ENCODE measurements around the gene NEURL2. TPM values are rescaled to one million over a fixed set of nuclear protein-coding genes. Genes with fewer than 3 reads are reported as not detected.
"Not testable (repeated sequence)": the region's sequence is repeated elsewhere in the genome, so short reads cannot be mapped to it uniquely, and the experiment has no call there.

The NEURL2 gene
- total and polyA plus RNA-seq, 4 donors, result 2.0 to 32.9 (median 8.4) TPM

DNA sequence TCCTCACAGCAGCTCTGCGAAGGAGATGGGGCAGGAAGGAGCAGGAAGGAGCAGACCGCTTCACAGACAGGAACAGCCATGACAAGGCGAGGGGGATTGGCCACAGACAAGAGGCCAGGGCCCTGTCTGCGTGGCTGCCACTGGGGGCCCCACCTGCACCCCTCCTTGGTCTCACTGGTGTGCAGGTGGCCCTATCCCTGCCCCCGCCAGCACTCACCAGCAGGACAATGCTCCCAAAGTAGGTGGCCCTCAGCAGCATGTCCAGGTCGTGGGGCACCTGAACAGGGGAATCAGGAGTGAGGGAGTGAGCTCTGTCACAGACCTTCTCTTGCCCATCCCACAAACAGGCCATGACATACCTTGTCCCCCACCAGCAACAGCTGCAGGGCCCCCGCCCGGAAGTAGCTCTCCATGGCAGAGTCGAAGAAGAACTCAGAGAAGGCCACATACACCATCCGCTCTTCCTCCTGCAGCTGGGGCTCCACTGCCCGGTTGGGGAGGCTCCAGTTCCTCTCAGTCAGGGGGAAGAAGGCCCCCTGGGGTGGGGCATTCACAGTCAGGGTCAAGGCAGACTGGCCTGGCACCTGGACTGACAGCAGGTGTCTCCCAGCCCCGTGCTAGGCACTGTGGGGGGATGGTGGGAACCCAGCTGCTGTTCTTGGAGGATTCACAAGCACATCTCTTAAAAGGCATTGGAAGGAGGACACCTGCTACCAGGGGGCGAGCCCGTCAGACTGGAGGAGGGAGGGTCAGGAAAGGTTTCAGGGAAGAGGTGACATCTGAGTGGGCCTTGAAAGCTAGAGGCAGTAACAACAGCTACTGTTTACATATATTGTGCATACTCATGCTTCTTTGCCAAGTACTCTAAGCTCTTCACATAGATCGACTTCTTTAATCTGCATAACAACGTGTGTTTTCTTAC, 13.8 kb upstream of the NEURL2 start:
- DNase-seq, result no peak
- Histone ChIP-seq H3K27ac (ENCODE audit: low read depth in 1 of 2, low read length in 2 of 2) (no peak overlapping the region), H3K27me3 (ENCODE audit: control insufficient read depth in 1 of 2, insufficient read depth in 2 of 2, low read length in 1 of 2) (no peaks in the 10 kb centered on the region), H3K4me3 (ENCODE audit: low read length in 2 of 2) (no peak overlapping the region), H3K9me3 (ENCODE audit: control insufficient read depth, low read length) (no peaks in the 10 kb centered on the region), H3K36me3 (ENCODE audit: control insufficient read depth in 1 of 2, insufficient read depth in 2 of 2, low read length in 1 of 2) (no peaks in the 10 kb centered on the region), H3K4me1 (ENCODE audit: control insufficient read depth in 1 of 2, insufficient read depth in 2 of 2, low read length in 2 of 2) (no peaks in the 10 kb centered on the region)
- intact Hi-C loops (cut with DNase I), result no loop called here
- 88 to 89% methylated on average over 16 of the region's 16 CpGs for WGBS, 2 donors
- no peak for ATAC-seq (ENCODE audit: low FRiP score)

DNA sequence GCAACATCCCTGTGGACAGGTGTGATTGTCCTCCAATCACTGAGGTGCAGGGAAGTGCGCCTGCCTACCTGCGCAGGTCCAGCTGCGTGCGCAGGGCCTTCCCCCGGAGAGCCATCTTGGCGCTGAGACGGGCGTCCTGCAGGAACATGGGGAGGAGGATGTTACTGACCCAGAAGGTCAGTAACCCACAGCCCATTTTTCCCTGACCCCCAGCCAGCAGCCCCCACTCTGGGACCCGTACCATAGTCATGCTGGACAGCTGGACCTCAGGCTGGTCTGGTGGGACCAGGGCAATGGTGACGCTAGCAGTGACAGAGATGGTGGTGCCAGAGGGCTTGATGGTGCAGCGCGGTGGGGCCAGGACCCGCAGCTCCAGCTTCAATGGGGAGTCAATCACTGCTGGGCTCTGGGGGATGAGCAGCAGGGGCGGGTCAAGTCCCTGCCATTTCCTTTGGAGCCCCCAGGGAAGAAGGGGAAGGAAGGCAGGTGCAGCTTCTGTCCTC, 11.2 kb upstream of the NEURL2 start:
- no peak overlapping the region for H3K4me3 ChIP-seq (ENCODE audit: low read length in 2 of 2)
- no peaks in the 10 kb centered on the region for H3K36me3 ChIP-seq (ENCODE audit: control insufficient read depth in 1 of 2, insufficient read depth in 2 of 2, low read length in 1 of 2)
- H3K4me1 ChIP-seq (ENCODE audit: control insufficient read depth in 1 of 2, insufficient read depth in 2 of 2, low read length in 2 of 2), result no peaks in the 10 kb centered on the region
- no peak for DNase-seq
- ATAC-seq (ENCODE audit: low FRiP score), result no peak
- H3K9me3 ChIP-seq (ENCODE audit: control insufficient read depth, low read length), result no peaks in the 10 kb centered on the region
- no peak overlapping the region for H3K27ac ChIP-seq (ENCODE audit: low read depth in 1 of 2, low read length in 2 of 2)
- intact Hi-C loops (cut with DNase I), result no loop called here
- H3K27me3 ChIP-seq (ENCODE audit: control insufficient read depth in 1 of 2, insufficient read depth in 2 of 2, low read length in 1 of 2), result no peaks in the 10 kb centered on the region
- 92 to 94% methylated on average over 14 of the region's 14 CpGs for WGBS, 2 donors

DNA sequence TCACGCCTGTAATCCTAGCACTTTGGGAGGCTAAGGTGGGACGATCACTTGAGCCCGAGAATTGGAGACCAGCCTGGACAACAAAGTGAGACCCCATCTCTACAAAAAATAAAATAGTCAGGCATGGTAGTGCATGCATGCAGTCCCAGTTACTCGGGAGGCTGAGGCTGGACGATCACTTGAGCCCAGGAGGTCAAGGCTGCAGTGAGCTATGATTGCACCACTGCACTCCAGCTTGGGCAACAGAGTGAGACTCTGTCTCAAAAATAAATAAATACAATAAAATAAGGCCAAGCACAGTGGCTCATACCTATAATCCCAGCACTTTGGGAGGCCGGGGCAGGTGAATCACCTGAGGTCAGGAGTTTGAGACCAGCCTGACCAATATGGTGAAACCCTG, 10.3 kb upstream of the NEURL2 start:
- H3K27ac ChIP-seq (ENCODE audit: low read depth in 1 of 2, low read length in 2 of 2); intact Hi-C loops (cut with DNase I); ATAC-seq (ENCODE audit: low FRiP score); H3K4me3 ChIP-seq (ENCODE audit: low read length in 2 of 2); DNase-seq; H3K4me1 ChIP-seq (ENCODE audit: control insufficient read depth in 1 of 2, insufficient read depth in 2 of 2, low read length in 2 of 2); H3K36me3 ChIP-seq (ENCODE audit: control insufficient read depth in 1 of 2, insufficient read depth in 2 of 2, low read length in 1 of 2); H3K27me3 ChIP-seq (ENCODE audit: control insufficient read depth in 1 of 2, insufficient read depth in 2 of 2, low read length in 1 of 2); H3K9me3 ChIP-seq (ENCODE audit: control insufficient read depth, low read length): not testable (repeated sequence)
- WGBS, 2 donors, result 84 to 93% methylated on average over 6 of the region's 6 CpGs

DNA sequence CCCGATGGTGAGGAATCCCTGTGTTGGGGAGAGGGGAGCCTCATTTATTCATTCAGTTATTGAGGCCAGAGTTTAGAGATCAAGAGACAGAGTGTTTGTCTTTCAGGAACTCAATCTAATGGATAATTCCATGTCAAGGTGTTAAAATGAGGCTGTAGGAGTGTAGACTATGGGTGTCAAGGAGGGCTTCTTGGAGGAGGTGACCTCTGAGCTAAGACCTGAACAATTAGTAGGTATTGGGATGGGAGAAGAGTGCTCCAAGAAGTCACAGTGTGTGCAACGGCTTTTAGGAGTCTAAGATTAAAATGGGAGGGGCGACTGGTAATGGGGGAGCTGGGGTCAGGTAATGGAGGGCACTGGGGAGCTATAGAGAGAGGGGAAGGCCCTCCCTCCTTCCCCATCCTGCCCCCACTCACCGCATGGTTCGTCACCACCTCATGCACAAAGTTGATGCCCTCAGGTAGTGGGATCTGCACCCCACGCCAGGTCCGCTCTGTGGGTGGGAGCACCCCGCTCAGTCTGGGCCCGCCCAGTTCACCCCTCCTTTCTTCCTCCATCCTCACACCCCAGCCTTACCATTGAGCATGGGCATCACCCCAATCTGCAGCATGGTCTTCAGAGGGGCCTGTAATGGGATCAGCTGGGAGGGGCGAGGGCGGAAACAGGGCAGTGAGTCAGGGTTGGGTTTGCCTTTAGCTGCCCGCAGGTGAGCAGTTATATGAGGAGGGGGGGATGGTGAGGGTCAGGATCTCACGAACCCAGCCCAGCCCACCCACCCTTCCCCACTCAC, 8.2 kb upstream of the NEURL2 start:
- Histone ChIP-seq H3K36me3 (ENCODE audit: control insufficient read depth in 1 of 2, insufficient read depth in 2 of 2, low read length in 1 of 2) (peaks cover 0 to 2% of the 10 kb centered on the region in 2 donors), H3K27ac (ENCODE audit: low read depth in 1 of 2, low read length in 2 of 2) (no peak overlapping the region), H3K4me3 (ENCODE audit: low read length in 2 of 2) (no peak overlapping the region), H3K9me3 (ENCODE audit: control insufficient read depth, low read length) (no peaks in the 10 kb centered on the region), H3K27me3 (ENCODE audit: control insufficient read depth in 1 of 2, insufficient read depth in 2 of 2, low read length in 1 of 2) (no peaks in the 10 kb centered on the region), H3K4me1 (ENCODE audit: control insufficient read depth in 1 of 2, insufficient read depth in 2 of 2, low read length in 2 of 2) (no peaks in the 10 kb centered on the region)
- 86 to 87% methylated on average over 13 of the region's 13 CpGs for WGBS, 2 donors
- intact Hi-C loops (cut with DNase I), result no loop called here
- DNase-seq (no peak), ATAC-seq (ENCODE audit: low FRiP score) (peak; percentile 8)

DNA sequence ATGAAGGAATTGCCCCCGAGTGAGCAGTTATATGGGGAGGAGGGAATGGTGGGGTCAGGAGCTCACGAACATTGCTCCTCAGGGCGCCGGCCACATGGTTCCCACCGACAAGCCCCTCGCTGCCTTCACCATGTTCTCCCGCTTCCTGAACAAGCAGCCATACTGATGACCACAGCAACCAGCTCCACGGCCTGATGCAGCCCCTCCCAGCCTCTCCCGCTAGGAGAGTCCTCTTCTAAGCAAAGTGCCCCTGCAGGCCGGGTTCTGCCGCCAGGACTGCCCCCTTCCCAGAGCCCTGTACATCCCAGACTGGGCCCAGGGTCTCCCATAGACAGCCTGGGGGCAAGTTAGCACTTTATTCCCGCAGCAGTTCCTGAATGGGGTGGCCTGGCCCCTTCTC, 7.3 kb upstream of the NEURL2 start:
- H3K36me3 ChIP-seq (ENCODE audit: control insufficient read depth in 1 of 2, insufficient read depth in 2 of 2, low read length in 1 of 2), result peaks cover 0 to 2% of the 10 kb centered on the region in 2 donors
- no peaks in the 10 kb centered on the region for H3K9me3 ChIP-seq (ENCODE audit: control insufficient read depth, low read length)
- ATAC-seq (ENCODE audit: low FRiP score), result no peak
- WGBS, 2 donors, result 83 to 84% methylated on average over 11 to 12 of the region's 12 CpGs
- H3K27ac ChIP-seq (ENCODE audit: low read depth in 1 of 2, low read length in 2 of 2), result no peak overlapping the region
- no peak overlapping the region for H3K4me3 ChIP-seq (ENCODE audit: low read length in 2 of 2)
- H3K27me3 ChIP-seq (ENCODE audit: control insufficient read depth in 1 of 2, insufficient read depth in 2 of 2, low read length in 1 of 2), result no peaks in the 10 kb centered on the region
- no peaks in the 10 kb centered on the region for H3K4me1 ChIP-seq (ENCODE audit: control insufficient read depth in 1 of 2, insufficient read depth in 2 of 2, low read length in 2 of 2)
- intact Hi-C loops (cut with DNase I), result no loop called here
- DNase-seq, result no peak

DNA sequence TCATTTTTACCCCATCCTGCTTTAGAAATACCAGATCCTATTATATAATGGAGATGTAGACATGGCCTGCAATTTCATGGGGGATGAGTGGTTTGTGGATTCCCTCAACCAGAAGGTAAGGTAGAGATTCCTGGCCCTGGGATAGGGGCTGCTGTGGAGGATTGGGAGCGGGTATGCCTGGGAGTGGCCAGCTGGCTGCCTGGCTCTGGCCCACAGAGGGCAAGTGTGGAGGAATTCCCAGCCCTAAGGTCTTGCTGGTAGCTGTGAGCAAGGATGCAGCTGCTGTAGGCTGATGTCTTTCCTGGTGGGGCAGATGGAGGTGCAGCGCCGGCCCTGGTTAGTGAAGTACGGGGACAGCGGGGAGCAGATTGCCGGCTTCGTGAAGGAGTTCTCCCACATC, 6.7 kb upstream of the NEURL2 start:
- H3K36me3 ChIP-seq (ENCODE audit: control insufficient read depth in 1 of 2, insufficient read depth in 2 of 2, low read length in 1 of 2), result peaks cover 0 to 2% of the 10 kb centered on the region in 2 donors

DNA sequence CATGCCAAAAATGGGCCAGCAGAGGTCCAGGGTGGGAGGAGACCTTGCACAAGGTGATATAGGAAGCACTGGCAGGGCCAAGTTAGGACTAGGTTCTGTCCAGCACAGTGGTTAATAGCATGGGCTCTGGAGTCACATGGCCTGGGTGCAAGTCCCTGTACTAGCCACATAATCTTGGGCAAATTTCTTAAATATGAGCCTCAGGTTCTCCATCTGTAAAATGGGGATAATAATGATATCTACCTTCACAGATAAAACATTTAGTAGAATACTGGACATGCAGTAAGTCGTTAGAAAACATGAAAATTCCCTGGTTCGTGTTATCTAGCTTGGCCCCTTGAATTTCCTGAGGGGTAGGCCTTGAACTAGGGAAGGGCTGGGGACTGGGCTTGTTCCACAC, 6.3 kb upstream of the NEURL2 start:
- Histone ChIP-seq H3K36me3 (ENCODE audit: control insufficient read depth in 1 of 2, insufficient read depth in 2 of 2, low read length in 1 of 2) (peaks cover 0 to 2% of the 10 kb centered on the region in 2 donors), H3K4me1 (ENCODE audit: control insufficient read depth in 1 of 2, insufficient read depth in 2 of 2, low read length in 2 of 2) (no peaks in the 10 kb centered on the region), H3K4me3 (ENCODE audit: low read length in 2 of 2) (no peak overlapping the region), H3K27me3 (ENCODE audit: control insufficient read depth in 1 of 2, insufficient read depth in 2 of 2, low read length in 1 of 2) (no peaks in the 10 kb centered on the region), H3K27ac (ENCODE audit: low read depth in 1 of 2, low read length in 2 of 2) (no peak overlapping the region), H3K9me3 (ENCODE audit: control insufficient read depth, low read length) (no peaks in the 10 kb centered on the region)
- 87 to 91% methylated on average over 2 of the region's 2 CpGs for WGBS, 2 donors
- DNase-seq (no peak), ATAC-seq (ENCODE audit: low FRiP score) (no peak)
- intact Hi-C loops (cut with DNase I), result no loop called here

More for the DNA sequence above, 6.7 kb upstream of the NEURL2 start:
- no peak overlapping the region for H3K4me3 ChIP-seq (ENCODE audit: low read length in 2 of 2)
- 92 to 93% methylated on average over 7 of the region's 7 CpGs for WGBS, 2 donors
- no peaks in the 10 kb centered on the region for H3K4me1 ChIP-seq (ENCODE audit: control insufficient read depth in 1 of 2, insufficient read depth in 2 of 2, low read length in 2 of 2)
- H3K27me3 ChIP-seq (ENCODE audit: control insufficient read depth in 1 of 2, insufficient read depth in 2 of 2, low read length in 1 of 2), result no peaks in the 10 kb centered on the region
- no peak overlapping the region for H3K27ac ChIP-seq (ENCODE audit: low read depth in 1 of 2, low read length in 2 of 2)
- ATAC-seq (ENCODE audit: low FRiP score), result no peak
- intact Hi-C loops (cut with DNase I), result no loop called here
- H3K9me3 ChIP-seq (ENCODE audit: control insufficient read depth, low read length), result no peaks in the 10 kb centered on the region
- no peak for DNase-seq

DNA sequence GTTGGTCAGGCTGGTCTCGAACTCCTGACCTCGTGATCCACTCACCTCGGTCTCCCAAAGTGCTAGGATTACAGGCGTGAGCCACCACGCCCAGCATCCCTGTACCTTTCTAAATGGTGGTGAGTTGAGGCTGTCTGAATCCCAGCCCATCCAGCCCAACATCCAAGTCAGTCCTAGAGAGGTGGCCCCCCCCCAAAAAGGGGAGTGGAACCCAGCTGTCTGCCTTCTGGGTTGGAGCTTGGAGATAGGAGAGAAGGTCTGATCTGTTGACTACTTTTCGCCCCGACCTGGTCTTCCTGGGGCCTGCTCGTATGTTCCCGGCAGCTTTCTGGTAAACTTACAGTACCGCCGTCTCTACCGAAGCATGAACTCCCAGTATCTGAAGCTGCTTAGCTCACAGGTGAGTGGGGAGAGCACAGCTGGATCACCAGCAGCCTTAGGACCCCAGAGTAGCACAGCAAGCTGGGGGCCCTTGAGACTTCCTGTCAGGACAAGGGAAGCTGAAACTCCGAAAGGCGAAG, 5.7 kb upstream of the NEURL2 start:
- 92 to 94% methylated on average over 14 of the region's 14 CpGs for WGBS, 2 donors
- Histone ChIP-seq H3K4me3 (ENCODE audit: low read length in 2 of 2) (no peak overlapping the region), H3K4me1 (ENCODE audit: control insufficient read depth in 1 of 2, insufficient read depth in 2 of 2, low read length in 2 of 2) (no peaks in the 10 kb centered on the region), H3K27ac (ENCODE audit: low read depth in 1 of 2, low read length in 2 of 2) (no peak overlapping the region), H3K36me3 (ENCODE audit: control insufficient read depth in 1 of 2, insufficient read depth in 2 of 2, low read length in 1 of 2) (peaks cover 0 to 2% of the 10 kb centered on the region in 2 donors), H3K27me3 (ENCODE audit: control insufficient read depth in 1 of 2, insufficient read depth in 2 of 2, low read length in 1 of 2) (no peaks in the 10 kb centered on the region), H3K9me3 (ENCODE audit: control insufficient read depth, low read length) (no peaks in the 10 kb centered on the region)
- no peak for DNase-seq
- no peak for ATAC-seq (ENCODE audit: low FRiP score)
- intact Hi-C loops (cut with DNase I), result no loop called here

Measured in aorta (tissue), 5 donors.